ENCODE data around the gene HEY2. TPM values are rescaled to one million over a fixed set of nuclear protein-coding genes. Genes with fewer than 3 reads are reported as not detected.

The HEY2 gene
- total and polyA plus RNA-seq, 2 donors (not counting 1 experiment from before 2014, with no cell fraction given) = 0.12 TPM; not detected in 1

DNA sequence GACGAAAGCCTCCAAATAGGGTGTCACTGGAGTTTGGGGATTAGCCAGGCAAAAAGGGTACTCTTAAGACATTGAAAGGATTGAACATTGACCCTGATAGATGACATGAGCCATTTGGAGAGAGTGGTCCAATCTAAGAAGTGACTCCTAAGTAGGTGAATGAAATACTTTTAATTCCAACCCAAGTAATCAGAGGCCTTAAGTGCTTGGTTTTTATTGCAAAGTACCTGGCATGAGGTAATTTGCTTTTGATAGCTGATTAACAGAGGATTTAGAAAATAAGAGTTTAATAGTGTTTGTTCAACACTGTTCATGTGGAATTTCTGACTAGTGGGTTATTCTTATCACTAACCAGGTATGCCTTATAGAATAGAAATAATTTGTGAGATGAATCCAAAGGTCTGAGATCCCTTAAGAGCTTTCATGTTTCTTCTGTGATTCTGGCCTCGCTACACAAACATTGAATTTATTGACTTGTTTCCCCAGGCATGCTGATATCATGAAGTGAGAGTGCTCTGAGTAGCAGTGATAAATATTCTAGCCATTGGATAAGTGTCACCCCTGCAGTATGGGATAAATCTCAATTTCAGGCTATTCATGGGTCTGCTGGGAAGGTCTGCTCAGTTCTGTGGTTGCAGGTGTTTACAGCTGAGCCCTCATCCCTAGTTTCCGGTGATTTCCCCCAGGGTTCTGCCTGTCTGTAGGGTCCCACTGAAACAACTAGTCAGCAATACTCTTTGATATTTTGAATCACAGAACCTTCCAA lies 47.9 kb downstream of the HEY2 start:
- peaks cover 13% of the 10 kb centered on the region for H4K20me1 ChIP-seq (ENCODE audit: control insufficient read depth, insufficient read depth, low read length, poor library complexity, severe bottlenecking)
- intact Hi-C loops (cut with micrococcal nuclease) = loop anchor here (10.0 kb wide), 2 partner anchors 57 to 1547 kb away; partner anchors contain the start of gene ECHDC1
- ChIA-PET POLR2A (interaction anchor here (0.6 to 0.7 kb wide), 2 partner anchors 197 to 1456 kb away, joined by 3 read pairs; no protein-coding TSS in a partner anchor), CTCF (interaction anchor here (3.4 kb wide), 1 partner anchor 159 kb away, joined by 19 read pairs; the partner anchor contains the start of gene HINT3)
- peaks cover 55% of the 10 kb centered on the region for H3K4me1 Mint-ChIP-seq
- 50% methylated on average over 2 of the region's 3 CpGs for WGBS (ENCODE audit: insufficient coverage)
- H3K4me2 ChIP-seq (replicated peaks; ENCODE audit: low read depth, low read length, poor library complexity, severe bottlenecking) = peak overlapping the region; percentile 66
- no peak for TF ChIP-seq EZH2 (IDR thresholded peaks at IDR 0.05; ENCODE audit: borderline replicate concordance, insufficient read depth, low read depth, low read length, poor library complexity, severe bottlenecking)
- TF ChIP-seq, protein P1, sequence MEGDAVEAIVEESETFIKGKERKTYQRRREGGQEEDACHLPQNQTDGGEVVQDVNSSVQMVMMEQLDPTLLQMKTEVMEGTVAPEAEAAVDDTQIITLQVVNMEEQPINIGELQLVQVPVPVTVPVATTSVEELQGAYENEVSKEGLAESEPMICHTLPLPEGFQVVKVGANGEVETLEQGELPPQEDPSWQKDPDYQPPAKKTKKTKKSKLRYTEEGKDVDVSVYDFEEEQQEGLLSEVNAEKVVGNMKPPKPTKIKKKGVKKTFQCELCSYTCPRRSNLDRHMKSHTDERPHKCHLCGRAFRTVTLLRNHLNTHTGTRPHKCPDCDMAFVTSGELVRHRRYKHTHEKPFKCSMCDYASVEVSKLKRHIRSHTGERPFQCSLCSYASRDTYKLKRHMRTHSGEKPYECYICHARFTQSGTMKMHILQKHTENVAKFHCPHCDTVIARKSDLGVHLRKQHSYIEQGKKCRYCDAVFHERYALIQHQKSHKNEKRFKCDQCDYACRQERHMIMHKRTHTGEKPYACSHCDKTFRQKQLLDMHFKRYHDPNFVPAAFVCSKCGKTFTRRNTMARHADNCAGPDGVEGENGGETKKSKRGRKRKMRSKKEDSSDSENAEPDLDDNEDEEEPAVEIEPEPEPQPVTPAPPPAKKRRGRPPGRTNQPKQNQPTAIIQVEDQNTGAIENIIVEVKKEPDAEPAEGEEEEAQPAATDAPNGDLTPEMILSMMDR (IDR thresholded peaks at IDR 0.05) = no peak
- no peaks in the 10 kb centered on the region for H3K36me3 ChIP-seq (replicated peaks in 1 of 2; ENCODE audit: control extremely low read depth in 1 of 2, control insufficient read depth in 1 of 2, extremely low read depth in 1 of 2, insufficient read depth in 2 of 2, low read length in 1 of 2)
- no peaks in the 10 kb centered on the region for H3K9me3 Mint-ChIP-seq (ENCODE audit: insufficient read depth)
- DNase-seq (no peak), ATAC-seq (ENCODE audit: low read depth) (peak; percentile 32)
- H2AFZ ChIP-seq (ENCODE audit: insufficient read depth, low read depth, low read length, poor library complexity, severe bottlenecking) = no peak overlapping the region
- H3K27ac Mint-ChIP-seq = no peak overlapping the region
- H3K4me1 ChIP-seq (ENCODE audit: control insufficient read depth in 2 of 2, insufficient read depth in 2 of 2, low read length in 2 of 2) = peaks cover 20 to 34% of the 10 kb centered on the region in 2 donors
- no peak overlapping the region for H3K9ac ChIP-seq (ENCODE audit: low read length)
- H3K79me2 ChIP-seq (ENCODE audit: control insufficient read depth, insufficient read depth, low read length) = peaks cover 71% of the 10 kb centered on the region
- H3K27me3 Mint-ChIP-seq = peaks cover 3% of the 10 kb centered on the region
- H3K4me3 ChIP-seq (ENCODE audit: control extremely low read depth in 1 of 5, extremely low read depth in 1 of 5, insufficient read depth in 1 of 5, low read depth in 2 of 5, low read length in 4 of 5) = no peak overlapping the region
- H3K9me3 ChIP-seq (ENCODE audit: control extremely low read depth in 1 of 3, control insufficient read depth in 2 of 3, insufficient read depth in 1 of 3, low read length in 2 of 3) = no peaks in the 10 kb centered on the region
- peaks cover 0 to 4% (median 0%) of the 10 kb centered on the region in 4 experiments for H3K27me3 ChIP-seq (replicated peaks in 1 of 4; ENCODE audit: control extremely low read depth in 1 of 4, control insufficient read depth in 3 of 4, insufficient read depth in 4 of 4, low read length in 3 of 4)
- peak overlapping the region; percentile 42 for H3K4me3 Mint-ChIP-seq
- H3K27ac ChIP-seq (ENCODE audit: low read length in 2 of 2) = no peak overlapping the region
